NCI-H2171 (cell line): ENCODE results near the gene ZNF667.
A peak's percentile ranks its signal among the peaks of the same experiment; 100 is the strongest.

Source experiments
- DNase-seq: peaks from one replicate; lab custom pipeline; 2025; lab: John Stamatoyannopoulos, UW

The ZNF667 gene

GRCh38 chr19:56476651-56477428 is at the start of gene ZNF667:
ZNF667 (minus strand) TSS chr19:56477345; CDS start chr19:56462370, 14,975 bp downstream.
- no peak for DNase-seq

- DNase-seq: no peak
Measured at GRCh38 chr19:56525214-56525860, 48.2 kb upstream of the ZNF667 start.

- no peak for DNase-seq
Measured at GRCh38 chr19:56508290-56508778, 31.2 kb upstream of the ZNF667 start.

- DNase-seq: peak; percentile 95
Measured at GRCh38 chr19:56507446-56508289, 30.5 kb upstream of the ZNF667 start, which contains the start of gene ZNF471. ZNF471 (plus strand) TSS chr19:56507855; CDS start chr19:56511572, 3,717 bp downstream.

GRCh38 chr19:56504581-56504980 is 27.4 kb upstream of the ZNF667 start:
- no peak for DNase-seq

- DNase-seq: no peak
Measured at GRCh38 chr19:56491399-56491798, 14.3 kb upstream of the ZNF667 start.

GRCh38 chr19:56477429-56478338 is 539 bp upstream of the ZNF667 start:
- DNase-seq: peak; percentile 85

- no peak for DNase-seq
Measured at GRCh38 chr19:56476093-56476492, 1.1 kb downstream of the ZNF667 start.

GRCh38 chr19:56474308-56474707 is 2.8 kb downstream of the ZNF667 start:
- no peak for DNase-seq

- no peak for DNase-seq
Measured at GRCh38 chr19:56441206-56441792, 35.8 kb downstream of the ZNF667 start.

- no peak for DNase-seq
Measured at GRCh38 chr19:56423985-56424353, 53.2 kb downstream of the ZNF667 start.

GRCh38 chr19:56423276-56423984 is 53.7 kb downstream of the ZNF667 start:
- no peak for DNase-seq

GRCh38 chr19:56405062-56405461 is 72.1 kb downstream of the ZNF667 start:
- DNase-seq: no peak

- DNase-seq: no peak
Measured at GRCh38 chr19:56404705-56405056, 72.5 kb downstream of the ZNF667 start.

- DNase-seq: peak; percentile 78
Measured at GRCh38 chr19:56403764-56404704, 73.1 kb downstream of the ZNF667 start, which contains the start of gene ZNF583. ZNF583 (plus strand) TSS chr19:56404332; CDS start chr19:56407115, 2,783 bp downstream.

- DNase-seq: no peak
Measured at GRCh38 chr19:56403261-56403660, 73.9 kb downstream of the ZNF667 start.

- no peak for DNase-seq
Measured at GRCh38 chr19:56400485-56400884, 76.7 kb downstream of the ZNF667 start.

GRCh38 chr19:56398809-56399208 is 78.3 kb downstream of the ZNF667 start:
- DNase-seq: no peak
